Activated B cell treated with CpG ODN at 0.5 μM for 24 hours (primary cell): ENCODE results near the gene TSR1. TPM values are rescaled to one million over a fixed set of nuclear protein-coding genes. Genes with fewer than 3 reads are reported as not detected.

Source experiments
- ATAC-seq: fragments of 200-7000 bp; cut with Tn5 transposase; one replicate; pipeline ENCODE4 v1.10.0; 2021; ENCODE audit warnings: low read depth, mild to moderate bottlenecking, moderate library complexity
- CTCF ChIA-PET: fragments of 350-600 bp; sonication (Branson Sonifier 250); formaldehyde crosslinking; loops from one replicate; lab custom pipeline; 2021; ENCODE audit warnings: antibody characterized with exemption; lab: Charles Lee
- POLR2A ChIA-PET: fragments of 350-600 bp; sonication (Branson Sonifier 250); formaldehyde crosslinking; loops from one replicate; lab custom pipeline; 2021; ENCODE audit warnings: antibody characterized with exemption; lab: Charles Lee
- DNase-seq: peaks from one replicate; pipeline ENCODE4 v3.0.0; 2022
- H3K27ac Mint-ChIP-seq: one replicate; pipeline ENCODE4 v1.8.0; 2020; ENCODE audit warnings: mixed read lengths
- H3K27me3 Mint-ChIP-seq: one replicate; pipeline ENCODE4 v1.8.0; 2021; ENCODE audit warnings: mixed read lengths
- H3K36me3 Mint-ChIP-seq: one replicate; pipeline ENCODE4 v1.8.0; 2021; ENCODE audit warnings: low read depth, mixed read lengths
- H3K4me1 Mint-ChIP-seq: one replicate; pipeline ENCODE4 v1.8.0; 2021; ENCODE audit warnings: mixed read lengths
- H3K4me3 Mint-ChIP-seq: one replicate; pipeline ENCODE4 v1.8.0; 2020; ENCODE audit warnings: mild to moderate bottlenecking, mixed read lengths
- H3K9me3 Mint-ChIP-seq: one replicate; pipeline ENCODE4 v1.8.0; 2020; ENCODE audit warnings: mixed read lengths
- intact Hi-C: fragments of 100-400 bp; cut with micrococcal nuclease; formaldehyde crosslinking; loops from one replicate; pipeline ENCODE4 v1.15.1; 2024
- total RNA-seq: library from RNA; stranded (reverse); gene quantifications from 2 replicates; pipeline ENCODE4 v1.2.3, GENCODE V29; 2022
- TF ChIP-seq, protein P1 (sequence below): fragments of 200-600 bp; IDR thresholded peaks from one replicate; pipeline ENCODE4 v1.8.0; 2022; ENCODE audit warnings: antibody characterized with exemption, mild to moderate bottlenecking

TSR1 gene
- total RNA-seq, 1 donor from 2014 or later = 48.5 TPM

DNA sequence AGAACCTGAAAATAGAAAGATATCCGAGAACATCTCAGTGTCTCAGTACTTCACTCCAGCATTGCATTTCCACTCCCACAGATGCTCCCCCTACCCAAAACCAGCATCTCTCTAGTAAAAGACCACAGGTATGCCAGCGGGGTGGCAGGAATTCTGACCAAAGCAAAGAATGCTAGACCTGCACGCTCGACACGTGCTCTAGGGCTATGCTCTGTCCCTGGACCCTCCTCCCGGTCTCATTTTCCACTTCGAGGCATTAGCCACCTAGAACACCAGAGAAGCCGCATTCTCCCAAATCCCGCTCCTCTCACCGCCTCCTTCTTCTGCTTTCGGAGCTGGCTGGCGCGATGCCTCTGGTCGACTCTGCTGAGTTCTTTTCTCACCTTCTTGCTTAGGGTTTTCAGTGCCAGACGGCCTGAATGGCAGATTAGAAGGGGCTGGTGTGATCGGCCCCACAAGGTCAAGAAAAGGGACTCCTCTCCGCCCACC lies 487 bp downstream of the TSR1 start:
- CTCF ChIA-PET = interaction anchor here (0.8 to 1.3 kb wide), 3 partner anchors 28 to 713 kb away, joined by 3 to 9 read pairs (median 3); no protein-coding TSS in a partner anchor
- no peak for ATAC-seq
- Mint-ChIP-seq H3K27me3 (no peaks in the 10 kb centered on the region), H3K4me1 (peaks cover 23% of the 10 kb centered on the region), H3K27ac (peak overlapping the region; percentile 96), H3K36me3 (peaks cover 1% of the 10 kb centered on the region), H3K9me3 (no peaks in the 10 kb centered on the region), H3K4me3 (peak overlapping the region; percentile 99)
- DNase-seq = no peak
- POLR2A ChIA-PET = interaction anchor here (0.6 to 3.2 kb wide), 15 partner anchors 8 to 819 kb away, joined by 3 to 25 read pairs (median 3); partner anchors contain the start of genes INPP5K, MNT, SMG6 and SRR
- intact Hi-C loops = loop anchor here (1.0 to 2.0 kb wide), 6 partner anchors 18 to 619 kb away; partner anchors contain the start of genes MNT, SMG6 and SRR
- TF ChIP-seq, protein P1, sequence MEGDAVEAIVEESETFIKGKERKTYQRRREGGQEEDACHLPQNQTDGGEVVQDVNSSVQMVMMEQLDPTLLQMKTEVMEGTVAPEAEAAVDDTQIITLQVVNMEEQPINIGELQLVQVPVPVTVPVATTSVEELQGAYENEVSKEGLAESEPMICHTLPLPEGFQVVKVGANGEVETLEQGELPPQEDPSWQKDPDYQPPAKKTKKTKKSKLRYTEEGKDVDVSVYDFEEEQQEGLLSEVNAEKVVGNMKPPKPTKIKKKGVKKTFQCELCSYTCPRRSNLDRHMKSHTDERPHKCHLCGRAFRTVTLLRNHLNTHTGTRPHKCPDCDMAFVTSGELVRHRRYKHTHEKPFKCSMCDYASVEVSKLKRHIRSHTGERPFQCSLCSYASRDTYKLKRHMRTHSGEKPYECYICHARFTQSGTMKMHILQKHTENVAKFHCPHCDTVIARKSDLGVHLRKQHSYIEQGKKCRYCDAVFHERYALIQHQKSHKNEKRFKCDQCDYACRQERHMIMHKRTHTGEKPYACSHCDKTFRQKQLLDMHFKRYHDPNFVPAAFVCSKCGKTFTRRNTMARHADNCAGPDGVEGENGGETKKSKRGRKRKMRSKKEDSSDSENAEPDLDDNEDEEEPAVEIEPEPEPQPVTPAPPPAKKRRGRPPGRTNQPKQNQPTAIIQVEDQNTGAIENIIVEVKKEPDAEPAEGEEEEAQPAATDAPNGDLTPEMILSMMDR = no peak

- no peak for DNase-seq
- ChIA-PET CTCF (no interaction called here), POLR2A (interaction anchor here (0.6 to 1.5 kb wide), 2 partner anchors 28 to 106 kb away, joined by 4 to 6 read pairs; partner anchors contain the start of genes SMG6 and SRR)
- H3K4me1 Mint-ChIP-seq = peaks cover 15% of the 10 kb centered on the region
- peaks cover 10% of the 10 kb centered on the region for H3K36me3 Mint-ChIP-seq
- no peak overlapping the region for H3K27ac Mint-ChIP-seq
- intact Hi-C loops = no loop called here
- H3K4me3 Mint-ChIP-seq = no peak overlapping the region
- no peaks in the 10 kb centered on the region for H3K9me3 Mint-ChIP-seq
- H3K27me3 Mint-ChIP-seq = no peaks in the 10 kb centered on the region
- ATAC-seq = no peak
- TF ChIP-seq, protein P1 = no peak
Measured at GRCh38 chr17:2331303-2331702, 5.0 kb downstream of the TSR1 start.

DNA sequence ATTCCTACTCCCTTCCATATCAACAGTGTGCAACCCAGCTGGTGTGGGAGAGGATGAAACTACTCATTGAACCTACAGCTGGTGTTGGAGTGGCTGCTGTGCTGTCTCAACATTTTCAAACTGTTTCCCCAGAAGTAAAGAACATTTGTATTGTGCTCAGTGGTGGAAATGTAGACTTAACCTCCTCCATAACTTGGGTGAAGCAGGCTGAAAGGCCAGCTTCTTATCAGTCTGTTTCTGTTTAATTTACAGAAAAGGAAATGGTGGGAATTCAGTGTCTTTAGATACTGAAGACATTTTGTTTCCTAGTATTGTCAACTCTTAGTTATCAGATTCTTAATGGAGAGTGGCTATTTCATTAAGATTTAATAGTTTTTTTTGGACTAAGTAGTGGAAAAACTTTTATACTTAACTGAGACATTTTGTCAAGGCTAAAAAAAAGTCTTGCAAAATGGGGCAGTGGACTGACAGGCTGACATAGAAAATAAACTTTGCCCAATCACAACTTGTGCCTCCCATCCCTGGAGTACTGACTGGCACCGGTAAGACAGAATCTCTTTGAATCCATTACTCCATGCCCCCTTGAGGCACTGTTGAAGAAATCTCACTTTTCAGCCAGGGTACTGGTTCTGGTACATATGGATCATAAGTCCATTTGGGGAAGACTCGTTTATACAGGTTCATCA lies 12.5 kb downstream of the TSR1 start:
- no peaks in the 10 kb centered on the region for H3K4me1 Mint-ChIP-seq
- intact Hi-C loops = no loop called here
- ChIA-PET CTCF (no interaction called here), POLR2A (interaction anchor here (0.6 kb wide), 1 partner anchor 16 kb away, joined by 3 read pairs; no protein-coding TSS in a partner anchor)
- TF ChIP-seq, protein P1 = no peak
- no peak overlapping the region for H3K27ac Mint-ChIP-seq
- DNase-seq (no peak), ATAC-seq (no peak)
- H3K27me3 Mint-ChIP-seq = no peaks in the 10 kb centered on the region
- H3K4me3 Mint-ChIP-seq = no peak overlapping the region
- no peaks in the 10 kb centered on the region for H3K9me3 Mint-ChIP-seq
- H3K36me3 Mint-ChIP-seq = peaks cover 56% of the 10 kb centered on the region

DNA sequence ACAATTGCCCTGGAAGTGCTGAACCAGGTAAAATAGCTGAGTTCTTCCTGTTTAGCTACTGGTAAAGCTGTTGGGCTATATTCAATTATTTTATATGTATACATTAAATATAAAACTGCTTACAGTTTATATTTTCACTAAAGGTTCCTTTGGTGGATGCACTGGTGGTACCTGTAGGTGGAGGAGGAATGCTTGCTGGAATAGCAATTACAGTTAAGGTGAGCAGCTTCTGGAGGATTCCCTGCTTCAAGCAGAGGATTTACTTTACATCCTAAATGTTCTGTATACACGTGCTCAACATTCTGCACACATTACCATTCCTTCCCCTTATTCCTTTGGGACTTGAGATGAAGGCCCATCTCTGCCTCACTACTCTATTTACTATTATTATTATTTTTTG lies 14.9 kb downstream of the TSR1 start:
- no peak overlapping the region for H3K4me3 Mint-ChIP-seq
- intact Hi-C loops = no loop called here
- ATAC-seq (no peak), DNase-seq (no peak)
- H3K27ac Mint-ChIP-seq = no peak overlapping the region
- peaks cover 47% of the 10 kb centered on the region for H3K36me3 Mint-ChIP-seq
- ChIA-PET POLR2A (interaction anchor here (1.0 kb wide), 1 partner anchor 18 kb away, joined by 3 read pairs; the partner anchor contains the start of genes SMG6 and SRR), CTCF (interaction anchor here (1.1 kb wide), 1 partner anchor 9 kb away, joined by 4 read pairs; no protein-coding TSS in a partner anchor)
- H3K9me3 Mint-ChIP-seq = no peaks in the 10 kb centered on the region
- TF ChIP-seq, protein P1 = no peak
- no peaks in the 10 kb centered on the region for H3K27me3 Mint-ChIP-seq
- no peaks in the 10 kb centered on the region for H3K4me1 Mint-ChIP-seq

DNA sequence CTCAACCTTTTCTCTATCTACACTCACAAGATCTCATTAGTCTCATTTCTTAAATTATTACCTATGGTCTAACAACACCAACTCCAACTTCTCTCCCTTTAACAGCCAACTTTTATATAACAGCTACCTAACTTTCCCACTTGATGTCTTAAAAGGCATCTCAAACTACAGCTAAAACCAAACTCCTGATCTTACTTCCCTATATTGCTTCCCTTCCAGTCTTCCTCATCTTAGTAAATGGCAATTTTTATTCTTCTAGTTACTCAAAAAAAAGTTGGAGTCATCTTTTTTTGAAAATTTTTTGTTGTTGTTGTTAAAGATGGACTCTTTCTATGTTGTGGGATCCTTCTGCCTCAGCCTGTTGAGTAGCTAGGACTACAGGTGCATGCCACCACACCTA lies 17.2 kb downstream of the TSR1 start:
- CTCF ChIA-PET = no interaction called here
- Mint-ChIP-seq H3K27me3 (no peaks in the 10 kb centered on the region), H3K4me3 (no peak overlapping the region), H3K27ac (no peak overlapping the region), H3K36me3 (peaks cover 27% of the 10 kb centered on the region), H3K4me1 (no peaks in the 10 kb centered on the region), H3K9me3 (no peaks in the 10 kb centered on the region)
- intact Hi-C loops = no loop called here
- POLR2A ChIA-PET = interaction anchor here (0.6 kb wide), 1 partner anchor 17 kb away, joined by 3 read pairs; the partner anchor contains the start of gene TSR1
- ATAC-seq = no peak
- DNase-seq = no peak
- TF ChIP-seq, protein P1 = no peak
